ENCODE data around the gene FGF12.
"Not testable (repeated sequence)": the region's sequence is repeated elsewhere in the genome, so short reads cannot be mapped to it uniquely, and the experiment has no call there.

FGF12 gene

DNA sequence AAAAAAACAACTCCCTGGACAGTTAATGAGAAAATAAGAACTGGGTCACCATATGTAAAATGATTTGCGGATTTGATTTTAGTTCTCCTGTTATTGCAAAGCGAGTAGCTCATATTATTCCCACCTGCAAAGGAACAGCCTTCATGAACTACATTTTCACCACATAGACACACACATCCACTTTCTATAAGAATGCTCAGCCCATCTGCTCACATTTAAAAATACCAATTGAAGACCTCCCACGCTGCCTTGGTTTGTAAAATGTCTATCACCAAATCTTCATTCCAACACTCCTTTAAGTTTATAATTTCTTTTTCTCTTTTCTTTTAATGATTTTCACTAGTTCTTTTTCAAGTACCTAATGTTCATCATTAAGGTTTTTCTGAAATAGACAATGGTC, 148.6 kb downstream of the FGF12 start:
- DNase-seq = no peak
- H3K4me1 ChIP-seq = no peaks in the 10 kb centered on the region
- no peaks in the 10 kb centered on the region for H3K36me3 ChIP-seq
- H3K27me3 ChIP-seq = no peaks in the 10 kb centered on the region
- H3K4me3 ChIP-seq (ENCODE audit: low read depth, low read length) = no peak overlapping the region
- H3K9me3 ChIP-seq = no peaks in the 10 kb centered on the region
- TF ChIP-seq, protein P1, sequence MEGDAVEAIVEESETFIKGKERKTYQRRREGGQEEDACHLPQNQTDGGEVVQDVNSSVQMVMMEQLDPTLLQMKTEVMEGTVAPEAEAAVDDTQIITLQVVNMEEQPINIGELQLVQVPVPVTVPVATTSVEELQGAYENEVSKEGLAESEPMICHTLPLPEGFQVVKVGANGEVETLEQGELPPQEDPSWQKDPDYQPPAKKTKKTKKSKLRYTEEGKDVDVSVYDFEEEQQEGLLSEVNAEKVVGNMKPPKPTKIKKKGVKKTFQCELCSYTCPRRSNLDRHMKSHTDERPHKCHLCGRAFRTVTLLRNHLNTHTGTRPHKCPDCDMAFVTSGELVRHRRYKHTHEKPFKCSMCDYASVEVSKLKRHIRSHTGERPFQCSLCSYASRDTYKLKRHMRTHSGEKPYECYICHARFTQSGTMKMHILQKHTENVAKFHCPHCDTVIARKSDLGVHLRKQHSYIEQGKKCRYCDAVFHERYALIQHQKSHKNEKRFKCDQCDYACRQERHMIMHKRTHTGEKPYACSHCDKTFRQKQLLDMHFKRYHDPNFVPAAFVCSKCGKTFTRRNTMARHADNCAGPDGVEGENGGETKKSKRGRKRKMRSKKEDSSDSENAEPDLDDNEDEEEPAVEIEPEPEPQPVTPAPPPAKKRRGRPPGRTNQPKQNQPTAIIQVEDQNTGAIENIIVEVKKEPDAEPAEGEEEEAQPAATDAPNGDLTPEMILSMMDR (IDR thresholded peaks at IDR 0.05; ENCODE audit: low read depth, low read length) = no peak

DNA sequence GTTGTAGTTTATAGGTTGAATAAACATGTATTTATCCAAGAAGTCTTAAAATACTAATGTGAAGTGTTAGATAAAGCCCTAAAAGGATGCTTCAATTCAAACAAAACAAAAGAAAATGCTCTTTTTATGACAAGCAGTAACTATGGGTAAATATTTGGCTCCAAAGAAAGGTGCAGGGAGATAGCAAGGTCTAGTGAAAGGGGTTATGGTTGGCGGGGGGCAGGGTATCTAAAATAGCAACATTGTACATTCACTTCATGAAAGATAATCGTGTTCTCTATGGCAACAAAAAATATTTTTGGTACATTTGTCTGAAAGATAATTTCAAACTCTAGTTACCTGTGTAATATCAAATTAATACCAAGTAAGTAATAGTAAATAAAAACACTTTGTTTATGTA, 149.5 kb downstream of the FGF12 start:
- no peak for DNase-seq
- no peaks in the 10 kb centered on the region for H3K27me3 ChIP-seq
- H3K9me3 ChIP-seq = no peaks in the 10 kb centered on the region
- H3K4me1 ChIP-seq = no peaks in the 10 kb centered on the region
- no peaks in the 10 kb centered on the region for H3K36me3 ChIP-seq
- H3K4me3 ChIP-seq (ENCODE audit: low read depth, low read length) = no peak overlapping the region
- TF ChIP-seq, protein P1 (IDR thresholded peaks at IDR 0.05; ENCODE audit: low read depth, low read length) = no peak

DNA sequence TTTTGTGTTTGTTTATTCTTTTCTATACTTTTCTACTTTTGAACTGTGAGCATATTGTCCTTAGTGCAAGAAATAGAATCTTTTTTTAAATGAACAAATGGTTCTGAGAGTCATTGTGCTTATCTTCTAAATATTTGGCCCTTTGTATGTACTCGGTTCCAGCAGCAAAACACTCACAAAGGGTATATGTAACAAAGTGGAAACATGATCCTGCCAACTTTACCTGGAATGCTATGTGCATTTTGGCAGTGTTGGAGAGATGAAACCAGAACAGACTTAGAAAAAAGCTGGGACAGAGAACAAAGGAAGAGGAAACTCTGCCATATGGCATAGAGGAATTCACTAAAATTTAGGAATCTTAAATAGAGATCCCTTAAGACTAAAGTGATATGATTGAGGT, 150.1 kb downstream of the FGF12 start:
- Histone ChIP-seq H3K4me1 (no peaks in the 10 kb centered on the region), H3K9me3 (no peaks in the 10 kb centered on the region), H3K4me3 (ENCODE audit: low read depth, low read length) (no peak overlapping the region), H3K36me3 (no peaks in the 10 kb centered on the region), H3K27me3 (no peaks in the 10 kb centered on the region)
- TF ChIP-seq, protein P1 (IDR thresholded peaks at IDR 0.05; ENCODE audit: low read depth, low read length) = no peak
- DNase-seq = no peak

DNA sequence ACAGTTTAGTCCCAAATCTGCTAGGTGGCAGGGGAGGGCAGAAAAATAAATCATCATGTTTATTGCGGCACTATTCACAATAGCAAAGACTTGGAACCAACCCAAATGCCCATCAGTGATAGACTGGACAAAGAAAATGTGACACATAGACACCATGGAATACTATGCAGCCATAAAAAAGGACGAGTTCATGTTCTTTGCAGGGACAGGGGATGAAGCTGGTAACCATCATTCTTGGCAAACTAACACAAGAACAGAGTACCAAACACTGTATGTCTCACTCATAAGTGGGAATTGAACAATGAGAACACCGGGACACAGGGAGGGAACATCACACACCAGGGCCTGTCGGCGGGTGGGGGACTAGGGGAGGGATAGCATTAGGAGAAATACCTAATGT, 150.6 kb downstream of the FGF12 start:
- not testable (repeated sequence) for H3K36me3 ChIP-seq; H3K4me1 ChIP-seq; H3K4me3 ChIP-seq (ENCODE audit: low read depth, low read length); H3K27me3 ChIP-seq; DNase-seq; H3K9me3 ChIP-seq

DNA sequence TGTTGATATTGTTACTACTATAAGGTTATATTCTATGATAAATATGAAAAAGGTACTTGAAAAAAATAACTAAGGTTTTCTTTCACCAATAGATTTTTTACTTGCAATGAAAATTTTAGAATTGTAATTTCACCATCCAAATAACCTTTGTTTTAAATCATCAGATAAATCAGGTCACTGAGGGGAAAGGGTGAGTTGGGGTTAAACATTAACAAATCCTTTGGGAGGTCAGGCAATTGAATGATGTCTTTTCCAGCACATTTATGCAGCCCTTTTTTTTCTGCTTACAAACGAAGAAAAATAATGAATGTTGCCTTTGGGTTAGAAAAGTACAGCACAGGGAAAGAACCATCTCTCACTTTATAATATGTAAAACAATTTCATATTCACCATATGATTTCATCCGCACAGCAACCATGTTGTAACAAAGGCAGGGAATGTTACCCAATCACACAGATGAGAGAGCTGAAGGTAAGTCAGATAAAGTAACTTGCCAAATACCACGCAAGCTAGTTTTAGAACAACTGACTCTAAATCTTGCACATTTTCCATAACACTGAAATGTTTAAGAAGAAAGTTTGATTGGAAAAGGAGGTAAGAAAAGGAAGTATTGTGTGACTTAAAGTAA, 151.3 kb downstream of the FGF12 start:
- Histone ChIP-seq H3K27me3 (peaks cover 3% of the 10 kb centered on the region; the same call in 1 of the 2 replicates), H3K36me3 (no peaks in the 10 kb centered on the region), H3K4me1 (no peaks in the 10 kb centered on the region), H3K9me3 (no peaks in the 10 kb centered on the region), H3K4me3 (ENCODE audit: low read depth, low read length) (no peak overlapping the region)
- no peak for DNase-seq
- TF ChIP-seq, protein P1 (IDR thresholded peaks at IDR 0.05; ENCODE audit: low read depth, low read length) = no peak

DNA sequence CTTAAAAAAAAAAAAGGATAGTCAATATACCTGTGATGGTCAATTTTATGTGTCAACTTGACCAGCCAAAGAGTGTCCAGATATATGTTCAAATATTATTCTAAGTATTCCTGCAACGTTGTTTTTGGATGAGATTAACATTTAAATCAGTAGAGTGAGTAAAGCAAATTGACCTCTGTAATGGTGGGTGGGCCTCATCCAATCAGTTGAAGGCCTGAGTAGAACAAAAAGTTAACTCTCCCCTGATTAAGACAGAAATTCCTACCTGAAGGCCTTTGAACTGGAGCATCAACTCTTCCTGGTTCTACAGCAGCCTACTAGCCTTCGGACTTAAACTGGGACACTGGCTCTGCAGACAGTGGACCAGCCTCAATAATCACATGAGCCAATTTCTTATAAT, 154.1 kb downstream of the FGF12 start:
- no peak for DNase-seq
- Histone ChIP-seq H3K9me3 (no peaks in the 10 kb centered on the region), H3K4me1 (no peaks in the 10 kb centered on the region), H3K27me3 (peaks cover 3% of the 10 kb centered on the region; the same call in 1 of the 2 replicates), H3K36me3 (no peaks in the 10 kb centered on the region), H3K4me3 (ENCODE audit: low read depth, low read length) (no peak overlapping the region)
- TF ChIP-seq, protein P1 (IDR thresholded peaks at IDR 0.05; ENCODE audit: low read depth, low read length) = no peak
